Measurements from ENCODE around the gene BANP.

BANP gene

GRCh38 chr16:87924041-87924810, 27.0 kb upstream of the BANP start:
- no peaks in the 10 kb centered on the region; the same call in 1 of the 2 replicates for H3K4me1 ChIP-seq (ENCODE audit: control insufficient read depth, insufficient read depth, low read length)
- no peak overlapping the region for H3K27ac ChIP-seq (ENCODE audit: extremely low read depth, low read depth, low read length)
- H3K4me3 ChIP-seq (ENCODE audit: low read depth, low read length) = no peak overlapping the region
- TF ChIP-seq ZNF670 (tag by site-specific recombination; IDR thresholded peaks at IDR 0.05; ENCODE audit: low read depth) = no peak
- no peak for TF ChIP-seq ZNF433 (tag by site-specific recombination; IDR thresholded peaks at IDR 0.05; ENCODE audit: low read depth)
- no peak for TF ChIP-seq ZBTB48 (tag by site-specific recombination; IDR thresholded peaks at IDR 0.05)
- TF ChIP-seq ZBTB8A (tag by site-specific recombination; IDR thresholded peaks at IDR 0.05) = peak; percentile 40; the same call in 1 of the 2 replicates
- TF ChIP-seq ZNF580 (tag by site-specific recombination; IDR thresholded peaks at IDR 0.05) = no peak
- no peak for TF ChIP-seq BCL6B (tag by site-specific recombination; IDR thresholded peaks at IDR 0.05)
- TF ChIP-seq ZNF19 (tag by site-specific recombination; IDR thresholded peaks at IDR 0.05; ENCODE audit: low read depth) = no peak
- TF ChIP-seq ZNF423 (tag by site-specific recombination; IDR thresholded peaks at IDR 0.05) = 0 out of 2 replicates have a peak, but pooled peaks have one; percentile 8
- no peak for TF ChIP-seq IKZF3 (tag by site-specific recombination; IDR thresholded peaks at IDR 0.05)
- TF ChIP-seq GLIS1 (tag by site-specific recombination; IDR thresholded peaks at IDR 0.05) = peak; percentile 80
- TF ChIP-seq PRDM10 (tag by site-specific recombination; IDR thresholded peaks at IDR 0.05) = peak; percentile 38
- peak; percentile 98 for TF ChIP-seq ZIC2 (tag by site-specific recombination; IDR thresholded peaks at IDR 0.05)
- TF ChIP-seq ZBTB20 (tag by site-specific recombination; IDR thresholded peaks at IDR 0.05) = peak; percentile 49
- peak; percentile 79 for TF ChIP-seq ZNF335 (tag by site-specific recombination; conservative IDR thresholded peaks at IDR 0.05)
- no peak for TF ChIP-seq ZNF645 (tag by site-specific recombination; IDR thresholded peaks at IDR 0.05)
- TF ChIP-seq ZNF112 (tag by site-specific recombination; IDR thresholded peaks at IDR 0.05) = no peak
- TF ChIP-seq EGR2 (tag by site-specific recombination; IDR thresholded peaks at IDR 0.05; ENCODE audit: low read depth) = no peak
- TF ChIP-seq ZNF266 (tag by site-specific recombination; IDR thresholded peaks at IDR 0.05; ENCODE audit: low read depth) = no peak
- no peaks in the 10 kb centered on the region for H3K9me3 ChIP-seq (ENCODE audit: control insufficient read depth, insufficient read depth, low read depth, low read length)
- no peaks in the 10 kb centered on the region for H3K36me3 ChIP-seq (ENCODE audit: control insufficient read depth in 2 of 2, insufficient read depth in 1 of 2, low read length in 2 of 2)
- ChIA-PET POLR2A (no interaction called here), CTCF (interaction anchor here (0.7 to 0.8 kb wide), 2 partner anchors 25 to 71 kb away, joined by 3 read pairs; no protein-coding TSS in a partner anchor)
